ENCODE data around the gene MYF5. TPM values are rescaled to one million over a fixed set of nuclear protein-coding genes. Genes with fewer than 3 reads are reported as not detected.

Gene MYF5
- total RNA-seq, 1 experiment from 2014 or later, result not detected

DNA sequence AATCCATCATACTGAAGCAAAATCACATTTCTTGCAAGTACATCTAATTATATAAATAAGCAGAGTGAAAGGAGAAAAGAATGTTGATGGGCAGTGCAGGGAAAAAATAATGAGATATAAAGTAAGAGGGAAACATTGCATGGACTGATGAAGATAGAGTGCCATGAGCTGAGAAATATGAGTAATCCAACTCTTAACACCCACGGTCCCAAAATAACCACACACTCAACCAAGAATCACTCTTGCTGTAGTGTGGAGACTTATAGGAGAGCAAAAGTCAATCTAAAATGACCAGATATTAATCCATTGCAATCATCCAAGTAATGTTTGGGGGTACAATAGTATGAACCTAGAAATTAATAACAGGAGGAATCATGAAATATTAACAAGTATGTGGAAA is 40.2 kb downstream of the MYF5 start:
- H3K4me1 ChIP-seq (ENCODE audit: insufficient read depth, low read length), result no peaks in the 10 kb centered on the region
- H4K20me1 ChIP-seq (ENCODE audit: low read length), result no peaks in the 10 kb centered on the region
- DNase-seq, result no peak
- H3K27ac ChIP-seq (ENCODE audit: low read length), result no peak overlapping the region
- no peaks in the 10 kb centered on the region for H3K9me2 ChIP-seq (replicated peaks; ENCODE audit: low read length)
- H3F3A ChIP-seq (ENCODE audit: low read length, unreplicated experiment), result no peaks in the 10 kb centered on the region
- POLR2A ChIA-PET (ENCODE audit: unreplicated experiment), result no interaction called here
- H3K79me2 ChIP-seq (ENCODE audit: low read length), result no peaks in the 10 kb centered on the region
- TF ChIP-seq, protein P1, sequence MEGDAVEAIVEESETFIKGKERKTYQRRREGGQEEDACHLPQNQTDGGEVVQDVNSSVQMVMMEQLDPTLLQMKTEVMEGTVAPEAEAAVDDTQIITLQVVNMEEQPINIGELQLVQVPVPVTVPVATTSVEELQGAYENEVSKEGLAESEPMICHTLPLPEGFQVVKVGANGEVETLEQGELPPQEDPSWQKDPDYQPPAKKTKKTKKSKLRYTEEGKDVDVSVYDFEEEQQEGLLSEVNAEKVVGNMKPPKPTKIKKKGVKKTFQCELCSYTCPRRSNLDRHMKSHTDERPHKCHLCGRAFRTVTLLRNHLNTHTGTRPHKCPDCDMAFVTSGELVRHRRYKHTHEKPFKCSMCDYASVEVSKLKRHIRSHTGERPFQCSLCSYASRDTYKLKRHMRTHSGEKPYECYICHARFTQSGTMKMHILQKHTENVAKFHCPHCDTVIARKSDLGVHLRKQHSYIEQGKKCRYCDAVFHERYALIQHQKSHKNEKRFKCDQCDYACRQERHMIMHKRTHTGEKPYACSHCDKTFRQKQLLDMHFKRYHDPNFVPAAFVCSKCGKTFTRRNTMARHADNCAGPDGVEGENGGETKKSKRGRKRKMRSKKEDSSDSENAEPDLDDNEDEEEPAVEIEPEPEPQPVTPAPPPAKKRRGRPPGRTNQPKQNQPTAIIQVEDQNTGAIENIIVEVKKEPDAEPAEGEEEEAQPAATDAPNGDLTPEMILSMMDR (conservative IDR thresholded peaks at IDR 0.05; ENCODE audit: low read depth, low read length), result no peak
- TF ChIP-seq EZH2 (IDR thresholded peaks at IDR 0.05; ENCODE audit: low read length, unreplicated experiment), result no peak
- no peak for TF ChIP-seq EZH2phosphoT487 (IDR thresholded peaks at IDR 0.05; ENCODE audit: borderline replicate concordance, low read length)
- no TSS peak for BruUV-seq (replicated peaks)
- H3K9me3 ChIP-seq (ENCODE audit: low read length), result no peaks in the 10 kb centered on the region
- H3K4me2 ChIP-seq (ENCODE audit: low read length), result no peak overlapping the region
- CTCF ChIA-PET, result no interaction called here
- ATAC-seq, result no peak
- H3K36me3 ChIP-seq (ENCODE audit: low read depth, low read length), result no peaks in the 10 kb centered on the region
- intact Hi-C loops (cut with micrococcal nuclease), result no loop called here
- peaks cover 26% of the 10 kb centered on the region for H3K27me3 ChIP-seq (ENCODE audit: low read length)
- no peak overlapping the region for H3K9ac ChIP-seq (ENCODE audit: low read length)
- H2AFZ ChIP-seq (ENCODE audit: low read length), result no peak overlapping the region
- no peak overlapping the region for H3K4me3 ChIP-seq (ENCODE audit: low read length)

DNA sequence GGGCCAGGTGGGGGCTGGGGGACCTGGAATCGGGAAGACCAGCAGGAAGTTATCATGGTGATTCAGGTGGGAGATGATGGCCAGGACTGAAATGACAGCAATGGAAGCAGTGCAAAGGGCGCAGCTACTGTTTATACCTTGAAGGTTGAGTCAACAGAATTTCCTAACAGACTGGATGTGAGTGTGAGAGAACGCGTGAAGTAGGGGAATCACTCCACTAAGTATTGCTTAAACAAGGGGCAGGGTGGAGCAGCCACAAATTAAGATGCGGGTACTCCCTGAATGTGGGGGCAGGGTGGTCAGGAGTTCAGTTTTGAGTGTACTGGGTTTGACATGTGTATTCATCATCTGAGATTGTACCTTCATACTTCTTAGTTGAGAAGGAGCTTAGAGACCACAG is 45.1 kb downstream of the MYF5 start:
- Histone ChIP-seq H3F3A (ENCODE audit: low read length, unreplicated experiment) (no peaks in the 10 kb centered on the region), H3K9me2 (replicated peaks; ENCODE audit: low read length) (no peaks in the 10 kb centered on the region), H3K36me3 (ENCODE audit: low read depth, low read length) (no peaks in the 10 kb centered on the region), H3K79me2 (ENCODE audit: low read length) (no peaks in the 10 kb centered on the region), H4K20me1 (ENCODE audit: low read length) (no peaks in the 10 kb centered on the region), H3K9ac (ENCODE audit: low read length) (no peak overlapping the region), H3K27me3 (ENCODE audit: low read length) (peaks cover 30% of the 10 kb centered on the region), H3K4me2 (ENCODE audit: low read length) (no peak overlapping the region), H2AFZ (ENCODE audit: low read length) (no peak overlapping the region), H3K4me1 (ENCODE audit: insufficient read depth, low read length) (no peaks in the 10 kb centered on the region), H3K27ac (ENCODE audit: low read length) (no peak overlapping the region), H3K4me3 (ENCODE audit: low read length) (no peak overlapping the region), H3K9me3 (ENCODE audit: low read length) (no peaks in the 10 kb centered on the region)
- no peak for DNase-seq
- ChIA-PET POLR2A (ENCODE audit: unreplicated experiment) (no interaction called here), CTCF (no interaction called here)
- BruUV-seq (replicated peaks), result no TSS peak
- intact Hi-C loops (cut with micrococcal nuclease), result loop anchor here (2.0 kb wide), 2 partner anchors 289 to 569 kb away; no protein-coding TSS in a partner anchor
- TF ChIP-seq, protein P1 (conservative IDR thresholded peaks at IDR 0.05; ENCODE audit: low read depth, low read length), result no peak
- TF ChIP-seq EZH2 (IDR thresholded peaks at IDR 0.05; ENCODE audit: low read length, unreplicated experiment), result no peak
- no peak for TF ChIP-seq EZH2phosphoT487 (IDR thresholded peaks at IDR 0.05; ENCODE audit: borderline replicate concordance, low read length)
- ATAC-seq, result no peak

DNA sequence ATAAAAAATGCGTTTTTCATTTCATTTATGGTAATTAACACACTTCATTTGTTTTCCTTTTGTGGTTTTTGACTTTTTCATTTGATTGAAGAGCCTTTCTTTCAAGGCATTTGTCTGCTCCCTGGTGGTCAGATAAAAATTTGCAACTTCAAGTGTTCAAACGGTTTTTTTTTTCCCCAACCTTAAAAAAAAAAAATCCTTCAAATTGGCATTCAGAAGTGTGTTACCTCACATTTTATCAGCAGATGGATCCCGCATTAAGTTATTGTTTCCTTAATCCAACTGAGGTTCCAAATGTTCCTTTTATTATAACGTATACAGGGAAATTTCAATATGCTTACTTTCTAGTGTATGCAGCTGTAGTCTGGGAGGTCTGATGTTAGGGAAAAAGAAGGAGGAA is 47.2 kb downstream of the MYF5 start:
- ChIA-PET POLR2A (ENCODE audit: unreplicated experiment) (no interaction called here), CTCF (no interaction called here)
- TF ChIP-seq, protein P1 (conservative IDR thresholded peaks at IDR 0.05; ENCODE audit: low read depth, low read length), result peak; percentile 78
- no peak for TF ChIP-seq EZH2 (IDR thresholded peaks at IDR 0.05; ENCODE audit: low read length, unreplicated experiment)
- no peaks in the 10 kb centered on the region for H3F3A ChIP-seq (ENCODE audit: low read length, unreplicated experiment)
- H3K9me3 ChIP-seq (ENCODE audit: low read length), result no peaks in the 10 kb centered on the region
- no peaks in the 10 kb centered on the region for H4K20me1 ChIP-seq (ENCODE audit: low read length)
- no peaks in the 10 kb centered on the region for H3K9me2 ChIP-seq (replicated peaks; ENCODE audit: low read length)
- H3K4me1 ChIP-seq (ENCODE audit: insufficient read depth, low read length), result no peaks in the 10 kb centered on the region
- no peak overlapping the region for H3K9ac ChIP-seq (ENCODE audit: low read length)
- no peaks in the 10 kb centered on the region for H3K36me3 ChIP-seq (ENCODE audit: low read depth, low read length)
- no peaks in the 10 kb centered on the region for H3K79me2 ChIP-seq (ENCODE audit: low read length)
- H3K27ac ChIP-seq (ENCODE audit: low read length), result no peak overlapping the region
- no peak overlapping the region for H3K4me2 ChIP-seq (ENCODE audit: low read length)
- intact Hi-C loops (cut with micrococcal nuclease), result loop anchor here (1.0 to 2.0 kb wide), 4 partner anchors 166 to 571 kb away; no protein-coding TSS in a partner anchor
- DNase-seq (peak; percentile 60), ATAC-seq (no peak)
- H2AFZ ChIP-seq (ENCODE audit: low read length), result no peak overlapping the region
- BruUV-seq (replicated peaks), result no TSS peak
- H3K4me3 ChIP-seq (ENCODE audit: low read length), result no peak overlapping the region
- peaks cover 28% of the 10 kb centered on the region for H3K27me3 ChIP-seq (ENCODE audit: low read length)

All from PC-3 (cell line).